Activated T-cell treated with anti-CD3 and anti-CD28 coated beads for 48 hours (primary cell): ENCODE measurements around the gene MEGF9.
"Not testable (repeated sequence)": the region's sequence is repeated elsewhere in the genome, so short reads cannot be mapped to it uniquely, and the experiment has no call there.

Experiments
- DNase-seq: peaks from one replicate; pipeline ENCODE4 v3.0.0-alpha.2; 2020; ENCODE audit warnings: low read depth

Gene MEGF9

DNA sequence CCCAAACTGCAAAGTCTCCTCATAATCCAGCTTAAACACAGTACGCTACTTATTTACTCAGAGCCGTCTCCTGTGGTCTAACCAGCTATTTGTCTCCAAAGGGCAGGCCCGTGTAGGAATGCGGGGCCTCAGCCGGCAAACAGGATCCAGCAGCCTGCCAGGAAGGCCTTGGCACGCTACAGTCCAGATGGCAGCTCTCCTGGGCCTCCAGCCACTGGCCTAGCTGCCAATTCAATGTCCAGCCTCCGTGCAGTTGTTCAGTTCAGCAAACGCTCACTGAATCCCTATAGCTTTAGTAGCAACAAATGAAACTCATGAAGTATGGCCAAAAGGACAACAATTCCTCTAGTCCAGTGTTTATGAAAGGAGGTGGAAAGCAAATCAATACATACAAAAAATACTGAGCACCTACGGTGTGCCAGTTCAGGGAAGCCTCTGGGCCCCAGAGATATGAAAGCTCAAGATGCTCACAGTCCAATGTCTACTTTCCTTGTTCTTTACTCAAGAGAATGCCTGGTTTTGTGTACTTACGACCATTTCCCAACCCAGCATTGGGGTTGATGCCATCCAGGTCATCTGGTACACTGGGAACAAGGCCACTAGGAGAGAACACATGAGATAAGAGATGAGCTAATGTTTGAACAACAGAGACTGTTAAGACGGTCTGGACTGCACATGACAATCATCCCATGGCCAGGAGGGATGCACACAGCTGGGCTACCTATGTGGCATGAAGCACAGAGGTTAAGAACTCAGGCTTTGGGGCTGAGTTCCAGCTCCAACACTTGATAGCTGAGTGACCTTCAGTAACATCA, 142.6 kb downstream of the MEGF9 start:
- DNase-seq, result no peak

DNA sequence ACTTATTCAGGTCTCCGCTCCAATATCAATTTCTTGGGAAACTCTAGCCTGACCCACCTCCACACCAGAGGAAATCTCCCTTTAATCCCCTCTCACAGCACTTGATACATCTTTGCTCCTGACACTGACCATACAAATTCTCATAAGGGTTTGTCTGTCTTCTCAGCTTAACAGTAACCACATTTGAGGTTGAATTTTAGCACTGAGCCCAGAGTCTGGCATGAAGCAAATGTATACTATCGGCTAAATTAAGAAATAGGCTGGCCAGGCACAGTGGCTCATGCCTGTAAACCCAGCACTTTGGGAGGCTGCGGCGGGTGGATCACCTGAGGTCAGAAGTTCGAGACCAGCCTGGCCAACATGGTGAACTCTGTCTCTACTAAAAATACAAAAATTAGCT, 144.0 kb downstream of the MEGF9 start:
- no peak for DNase-seq

DNA sequence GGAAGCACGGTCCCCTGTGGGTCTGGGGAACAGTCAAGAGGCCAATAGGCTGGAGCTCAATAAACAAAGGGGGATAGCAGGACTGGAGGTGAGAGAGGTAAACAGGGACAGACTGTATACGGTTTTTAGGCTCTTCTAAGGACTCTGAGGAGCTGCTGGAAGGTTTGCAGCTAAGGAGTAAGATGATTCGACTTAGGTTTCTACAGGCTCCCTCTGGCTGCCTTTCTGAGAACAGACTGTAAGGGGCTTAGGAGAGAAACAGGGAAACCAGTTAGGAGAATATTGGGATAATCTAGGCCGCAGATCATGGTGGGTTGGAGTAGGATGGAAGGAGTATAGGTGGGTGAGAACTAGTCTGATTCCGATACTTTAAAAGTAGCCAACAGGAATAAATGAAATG, 144.7 kb downstream of the MEGF9 start:
- DNase-seq, result no peak

- DNase-seq, result no peak
These were observed 145.5 kb downstream of the MEGF9 start for GRCh38 chr9:120568816-120569215.

DNA sequence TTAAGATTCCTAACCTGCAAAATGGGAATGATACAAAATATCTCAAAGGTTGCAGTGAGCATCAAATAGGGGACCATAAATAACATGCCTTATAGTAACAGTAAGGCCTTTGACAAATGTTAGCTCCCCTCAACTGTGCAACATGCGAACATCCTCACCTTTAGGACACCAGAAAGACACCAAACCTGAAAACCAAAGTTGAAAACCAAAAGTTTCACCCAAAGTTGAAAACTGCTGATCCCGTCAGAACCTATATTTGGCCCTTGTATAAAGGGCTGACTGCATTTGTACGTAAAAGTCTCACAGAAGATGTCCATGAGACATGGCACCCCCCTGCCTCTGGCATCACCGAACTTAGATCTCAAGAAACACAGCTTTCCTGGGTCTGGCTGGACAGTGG, 146.4 kb downstream of the MEGF9 start:
- no peak for DNase-seq

- DNase-seq, result no peak
These were observed 147.2 kb downstream of the MEGF9 start for GRCh38 chr9:120567081-120567480.

GRCh38 chr9:120564589-120564988, 149.7 kb downstream of the MEGF9 start:
- no peak for DNase-seq

DNA sequence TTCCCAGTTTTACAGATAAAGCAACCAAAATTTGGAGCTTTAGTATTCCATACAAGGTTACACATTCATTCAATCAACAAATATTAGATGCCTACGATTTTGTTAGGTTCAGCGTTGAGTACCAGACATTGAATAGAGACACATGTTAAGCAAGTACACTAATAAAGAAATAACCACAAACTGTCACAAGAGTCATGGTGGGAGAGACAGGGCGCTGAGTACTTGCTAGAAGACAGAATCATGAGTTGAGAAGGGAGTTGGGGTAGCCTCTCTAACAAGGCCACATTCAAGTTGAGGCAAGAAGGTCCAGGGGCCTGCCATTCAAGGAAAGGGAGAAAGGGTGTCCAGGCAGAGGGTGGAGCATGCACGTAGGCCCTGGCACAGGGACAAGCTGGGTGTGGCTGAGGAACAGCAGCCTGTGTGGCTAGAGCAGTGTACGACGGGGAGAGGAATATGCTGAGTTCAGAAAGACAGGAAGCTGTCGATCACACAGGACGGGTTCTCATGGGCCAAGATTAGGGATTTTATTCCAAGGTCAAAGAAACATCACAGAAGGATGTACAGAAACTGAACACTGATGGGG, 151.3 kb downstream of the MEGF9 start:
- no peak for DNase-seq

- DNase-seq, result no peak
These were observed 152.6 kb downstream of the MEGF9 start for GRCh38 chr9:120561709-120562108.

GRCh38 chr9:120559546-120559945, 154.7 kb downstream of the MEGF9 start:
- DNase-seq, result no peak

DNA sequence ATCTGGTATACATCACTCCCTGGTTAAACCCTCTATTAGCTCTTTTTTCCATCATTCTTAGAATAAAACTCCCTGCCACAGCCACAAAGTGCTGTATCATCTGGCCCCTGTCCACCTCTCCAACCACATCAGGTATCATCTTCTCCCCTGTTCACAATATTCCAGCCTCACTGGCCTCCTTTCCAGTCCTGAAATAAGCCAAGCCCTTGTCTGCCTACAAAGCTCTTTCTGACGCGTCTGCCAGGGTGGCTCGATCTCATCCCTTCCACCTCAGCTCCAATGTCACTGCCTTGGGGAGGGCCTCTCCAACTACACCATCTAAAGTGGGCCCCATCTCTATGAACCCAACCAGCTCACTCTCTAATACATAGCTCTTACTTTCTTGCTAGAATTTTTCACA, 155.8 kb downstream of the MEGF9 start:
- DNase-seq, result no peak

DNA sequence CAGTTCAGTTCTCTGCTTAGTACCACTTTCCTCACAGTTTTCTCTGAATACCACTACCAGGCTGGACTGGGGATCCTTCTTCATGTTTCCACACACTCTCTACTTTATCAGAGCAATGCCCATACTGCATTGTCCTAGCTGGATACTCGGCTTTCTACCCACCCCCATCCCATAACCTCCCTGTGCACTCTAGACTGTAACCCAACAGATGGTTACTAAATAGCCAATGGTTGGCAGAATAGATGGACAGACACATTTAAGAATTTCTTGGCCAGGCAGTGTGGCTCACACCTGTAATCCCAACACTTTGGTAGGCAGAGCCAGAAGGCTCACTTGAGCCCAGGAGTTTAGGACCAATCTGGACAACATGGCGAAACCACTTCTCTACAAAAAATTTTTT, 157.1 kb downstream of the MEGF9 start:
- DNase-seq, result no peak

DNA sequence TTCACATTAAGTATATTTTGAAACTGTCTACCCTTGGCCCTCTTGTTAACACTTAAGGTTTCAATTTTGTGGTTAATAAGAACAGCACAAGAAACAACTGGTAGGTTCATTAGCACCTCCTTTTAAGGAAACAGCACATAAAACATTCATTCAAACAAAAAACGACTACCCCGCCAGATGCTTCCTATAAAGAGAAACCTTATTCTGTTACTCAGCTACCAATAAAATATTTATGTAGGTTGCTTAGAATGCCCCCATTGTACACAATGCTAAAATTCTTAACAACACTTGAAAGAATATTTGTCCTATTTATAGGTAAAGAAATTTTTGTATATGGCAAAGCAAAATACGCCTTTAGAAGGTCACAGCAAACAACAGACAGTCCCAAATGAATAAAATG, 157.5 kb downstream of the MEGF9 start:
- no peak for DNase-seq

- no peak for DNase-seq
These were observed 158.4 kb downstream of the MEGF9 start for GRCh38 chr9:120555839-120556238.

GRCh38 chr9:120552210-120552704, 162.0 kb downstream of the MEGF9 start:
- not testable (repeated sequence) for DNase-seq
